Choroid plexus epithelial cell (primary cell): ENCODE measurements around the gene ADAP2.
A peak's percentile ranks its signal among the peaks of the same experiment; 100 is the strongest.
"Not testable (repeated sequence)": the region's sequence is repeated elsewhere in the genome, so short reads cannot be mapped to it uniquely, and the experiment has no call there.

ENCODE experiments used
- DNase-seq: peaks from one replicate; pipeline ENCODE4 v3.0.0-alpha.2; 2010; ENCODE audit warnings: low read depth
- H3K4me3 ChIP-seq: 2 replicates; pipeline ENCODE4 v1.5.1; 2011; ENCODE audit warnings: low read depth, mild to moderate bottlenecking, control low read depth, low read length, moderate library complexity
- CTCF ChIP-seq: conservative IDR thresholded peaks from 2 replicates; pipeline ENCODE4 v1.5.1; 2011; ENCODE audit warnings: low read depth, mild to moderate bottlenecking, control low read depth, inconsistent platforms, low read length, moderate library complexity

ADAP2 gene

GRCh38 chr17:30975042-30975820 lies 53.5 kb downstream of the ADAP2 start:
- no peak for DNase-seq
- no peak for TF ChIP-seq CTCF
- no peak overlapping the region for H3K4me3 ChIP-seq

- H3K4me3 ChIP-seq, DNase-seq: not testable (repeated sequence)
Measured at GRCh38 chr17:30979919-30980318, 58.2 kb downstream of the ADAP2 start.

- DNase-seq = no peak
- TF ChIP-seq CTCF = no peak
- H3K4me3 ChIP-seq = no peak overlapping the region
Measured at GRCh38 chr17:30981531-30982519, 60.1 kb downstream of the ADAP2 start.

- DNase-seq = no peak
- TF ChIP-seq CTCF = no peak
- no peak overlapping the region for H3K4me3 ChIP-seq
Measured at GRCh38 chr17:30982855-30983254, 61.1 kb downstream of the ADAP2 start.

- H3K4me3 ChIP-seq = no peak overlapping the region
- no peak for DNase-seq
- TF ChIP-seq CTCF = no peak
Measured at GRCh38 chr17:30990458-30990857, 68.7 kb downstream of the ADAP2 start.

GRCh38 chr17:30992551-30992950 lies 70.8 kb downstream of the ADAP2 start:
- no peak for TF ChIP-seq CTCF
- no peak for DNase-seq
- no peak overlapping the region for H3K4me3 ChIP-seq

GRCh38 chr17:30995347-30995746 lies 73.6 kb downstream of the ADAP2 start:
- no peak for TF ChIP-seq CTCF

More at GRCh38 chr17:30995347-30995746, 73.6 kb downstream of the ADAP2 start:
- H3K4me3 ChIP-seq = no peak overlapping the region
- peak; percentile 60 for DNase-seq
